Retina (tissue), 1 donor: ENCODE data around the gene C15orf39.

Experiments
- DNase-seq: peaks from one replicate; pipeline ENCODE4 v3.0.0-alpha.2; 2016

The C15orf39 gene

DNA sequence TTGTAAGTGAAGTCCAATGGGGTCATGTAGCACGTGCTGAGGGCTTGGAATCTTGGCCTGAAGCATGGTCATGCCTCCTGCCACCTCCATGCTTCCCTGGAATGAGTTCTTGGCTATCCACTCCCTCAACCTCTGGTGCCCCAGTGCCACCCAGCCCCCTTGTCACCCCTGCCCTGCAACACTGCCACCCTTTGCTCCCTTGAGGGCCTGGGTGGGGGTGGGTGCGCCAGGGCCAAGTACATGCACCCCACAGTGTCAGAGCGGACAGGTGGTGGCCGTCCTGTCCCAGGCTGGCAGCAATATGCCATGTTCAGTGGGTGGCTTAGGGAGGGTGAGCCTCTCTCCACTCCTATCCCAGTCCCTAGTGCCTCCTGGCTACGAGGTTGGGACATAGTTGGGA lies 27.6 kb upstream of the C15orf39 start:
- no peak for DNase-seq

DNA sequence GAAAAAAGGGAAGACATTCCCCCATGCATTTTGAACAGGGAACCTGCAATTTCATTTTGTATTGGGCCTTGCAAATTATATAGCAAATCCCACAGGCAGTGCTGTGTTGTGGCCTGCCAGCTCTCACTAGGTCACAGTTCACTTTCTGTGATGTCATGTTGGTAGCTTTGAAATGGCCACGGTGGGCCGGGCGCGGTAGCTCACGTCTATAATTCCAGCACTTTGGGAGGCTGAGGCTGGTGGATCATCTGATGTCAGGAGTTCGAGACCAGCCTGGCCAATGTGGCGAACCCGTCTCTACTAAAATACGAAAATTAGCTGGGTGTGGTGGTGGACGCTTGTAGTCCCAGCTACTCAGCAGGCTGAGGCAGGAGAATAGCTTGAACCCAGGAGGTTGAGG lies 27.0 kb upstream of the C15orf39 start:
- no peak for DNase-seq

DNA sequence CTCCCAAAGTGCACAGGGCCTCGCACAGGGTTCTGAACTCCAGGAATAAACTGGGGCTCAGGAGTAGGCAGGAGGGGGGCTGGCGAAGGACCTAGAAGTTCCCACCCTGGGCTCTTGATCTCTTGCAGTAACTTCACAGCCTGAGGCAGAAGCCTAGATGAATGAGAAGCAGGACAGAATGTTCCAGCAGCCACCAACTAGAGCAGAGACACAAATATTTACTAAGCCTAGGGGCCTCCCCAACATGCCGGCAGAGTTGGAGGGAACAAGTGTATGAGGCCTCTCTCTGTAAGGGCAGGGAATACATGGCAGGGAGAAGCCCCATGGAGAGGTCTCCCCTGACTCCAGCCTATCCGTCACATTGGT lies 25.3 kb upstream of the C15orf39 start:
- no peak for DNase-seq

DNA sequence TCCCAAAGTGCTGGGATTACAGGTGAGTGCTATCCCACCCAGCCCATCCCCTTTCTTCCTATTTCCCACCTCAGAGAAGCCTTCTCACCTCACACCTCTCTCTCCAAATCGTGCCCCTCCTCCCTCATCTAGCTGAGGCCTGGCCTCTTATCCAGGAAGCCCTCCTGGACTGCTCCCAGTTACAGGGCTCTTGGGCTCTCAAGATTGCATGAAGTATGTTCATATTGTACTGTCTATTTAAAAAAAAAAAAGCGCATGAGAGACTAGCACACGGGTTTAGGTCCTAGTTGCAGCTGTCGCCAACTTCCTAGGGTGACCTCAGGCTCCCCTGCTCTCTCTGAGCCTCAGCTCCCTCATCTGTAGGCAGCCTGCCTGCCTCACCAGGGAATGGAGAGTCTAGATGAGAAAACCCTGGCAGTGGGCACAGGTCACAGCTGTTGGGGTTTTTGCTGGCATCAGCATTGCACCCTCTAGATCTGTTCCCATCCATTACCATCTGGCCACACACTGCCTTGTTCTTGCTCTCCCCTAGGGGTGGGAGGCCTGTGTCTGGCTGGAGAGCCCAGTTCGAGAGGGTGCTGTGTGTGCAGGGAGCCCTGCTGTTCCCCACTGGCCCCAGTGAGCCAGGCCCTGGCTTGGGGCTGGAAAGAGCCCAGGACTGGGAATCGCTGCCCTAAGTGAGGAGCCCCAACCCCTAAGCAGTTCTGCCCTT lies 24.2 kb upstream of the C15orf39 start:
- peak; percentile 22 for DNase-seq

DNA sequence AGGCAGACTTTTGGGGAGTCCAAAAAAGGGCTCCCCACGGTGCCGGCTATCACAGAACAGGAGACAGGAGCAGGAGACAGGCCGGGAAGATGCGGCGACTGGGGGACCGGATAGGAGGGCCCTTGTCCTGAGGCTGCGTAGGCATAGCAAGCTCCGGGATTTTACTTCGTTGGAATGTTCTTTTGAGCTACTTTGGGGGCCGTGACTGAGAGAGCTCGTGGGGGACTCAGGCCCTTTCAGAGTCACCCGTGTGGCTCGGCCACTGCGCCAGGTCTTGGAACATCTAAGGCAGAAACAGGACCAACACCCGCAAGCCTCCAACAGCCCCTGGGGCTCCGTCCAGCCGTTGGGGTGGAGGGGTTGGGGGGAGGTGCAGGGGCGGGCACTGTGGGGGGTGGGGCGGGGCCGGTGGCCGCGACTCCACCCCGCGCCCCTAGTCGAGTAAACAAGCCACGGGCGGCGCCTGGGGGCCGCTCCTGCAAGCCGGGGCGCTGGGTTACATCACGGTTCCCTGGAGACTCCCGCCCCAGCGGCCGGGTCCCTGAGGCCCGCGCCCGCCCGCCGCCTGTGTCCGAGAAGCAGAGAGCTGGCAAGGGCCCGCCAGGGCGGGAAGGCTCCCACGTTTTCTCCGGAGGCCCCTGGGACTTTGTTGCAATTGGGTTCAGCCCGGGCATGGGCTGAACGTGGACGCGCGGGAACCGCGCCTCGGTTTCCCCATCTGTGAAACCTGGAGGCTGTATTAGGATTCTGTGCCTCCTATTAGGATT lies 23.3 kb upstream of the C15orf39 start:
- peak; percentile 70 for DNase-seq

DNA sequence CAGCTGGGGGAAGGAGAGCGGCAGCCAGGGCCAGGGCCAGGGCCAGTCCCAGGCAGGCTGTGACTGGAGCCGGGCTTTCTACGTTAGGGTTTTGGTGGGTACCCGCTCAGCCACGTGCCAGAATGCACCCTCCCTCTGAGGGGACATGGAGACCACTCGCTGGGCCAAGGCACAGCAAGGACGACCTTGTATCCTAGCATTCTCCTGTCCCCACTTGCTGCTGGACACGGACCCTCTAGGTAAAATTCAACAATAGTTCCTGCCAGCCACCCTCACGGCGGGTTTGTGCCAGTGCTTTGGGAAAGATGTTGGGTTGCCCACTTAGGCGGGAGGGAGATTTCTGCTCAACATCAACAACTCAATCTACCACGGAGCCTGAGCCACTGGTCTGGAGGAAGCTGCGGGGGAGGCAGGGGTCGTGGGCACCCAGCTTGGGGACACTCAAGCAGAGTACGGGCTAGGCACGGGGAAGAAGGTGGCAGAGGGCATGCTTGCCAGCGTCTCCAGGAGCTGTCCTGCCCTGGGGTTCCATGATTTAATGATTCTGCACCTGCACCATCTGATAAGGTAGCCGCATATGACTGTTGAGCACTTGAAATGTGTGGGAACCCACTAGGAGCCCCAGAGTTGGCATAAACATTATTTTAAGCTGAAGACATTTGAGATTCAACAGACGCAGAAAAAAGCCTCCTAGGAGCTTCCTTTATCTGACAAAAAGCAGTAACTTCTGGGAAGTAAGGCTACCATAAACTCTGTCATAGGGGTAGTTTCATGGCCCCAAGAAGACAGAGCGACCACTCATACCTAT lies 22.5 kb upstream of the C15orf39 start:
- no peak for DNase-seq

DNA sequence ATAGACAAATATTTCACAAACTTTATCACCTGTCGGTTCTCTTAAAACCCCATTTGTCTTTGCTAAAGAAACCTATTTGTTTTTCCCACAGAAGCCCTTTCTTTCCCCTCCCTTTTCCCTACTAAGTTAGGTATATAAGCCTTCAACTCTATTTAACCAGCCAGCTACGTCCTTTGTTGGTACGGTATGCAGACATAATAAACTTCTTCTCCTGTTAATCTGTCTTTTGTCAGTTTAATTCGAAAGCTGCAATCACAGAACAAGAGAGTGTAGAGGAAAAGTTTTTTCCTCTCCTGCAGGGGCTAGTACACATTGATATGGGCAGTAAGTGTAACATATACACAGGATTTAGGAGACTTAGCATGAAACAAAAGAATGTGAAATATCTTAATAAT lies 21.9 kb upstream of the C15orf39 start:
- no peak for DNase-seq

DNA sequence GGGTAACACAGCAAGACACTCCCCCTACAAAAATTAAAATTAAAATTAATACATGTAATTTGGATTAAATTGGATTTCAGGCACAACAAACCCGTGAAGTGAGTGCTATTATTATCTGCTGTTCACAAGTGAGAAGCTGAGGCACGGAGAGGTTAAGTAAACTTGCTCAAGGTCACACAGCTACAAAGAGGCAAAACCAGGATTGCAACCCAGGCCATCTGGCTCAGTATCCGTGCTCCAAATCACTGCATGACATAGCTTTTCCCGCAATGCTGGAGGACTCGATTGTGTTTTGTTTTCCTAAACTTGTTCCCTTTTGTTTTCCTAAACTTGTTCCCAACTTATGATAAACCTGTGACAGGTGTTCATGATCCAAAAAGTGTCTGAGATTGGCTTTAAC lies 19.9 kb upstream of the C15orf39 start:
- no peak for DNase-seq

DNA sequence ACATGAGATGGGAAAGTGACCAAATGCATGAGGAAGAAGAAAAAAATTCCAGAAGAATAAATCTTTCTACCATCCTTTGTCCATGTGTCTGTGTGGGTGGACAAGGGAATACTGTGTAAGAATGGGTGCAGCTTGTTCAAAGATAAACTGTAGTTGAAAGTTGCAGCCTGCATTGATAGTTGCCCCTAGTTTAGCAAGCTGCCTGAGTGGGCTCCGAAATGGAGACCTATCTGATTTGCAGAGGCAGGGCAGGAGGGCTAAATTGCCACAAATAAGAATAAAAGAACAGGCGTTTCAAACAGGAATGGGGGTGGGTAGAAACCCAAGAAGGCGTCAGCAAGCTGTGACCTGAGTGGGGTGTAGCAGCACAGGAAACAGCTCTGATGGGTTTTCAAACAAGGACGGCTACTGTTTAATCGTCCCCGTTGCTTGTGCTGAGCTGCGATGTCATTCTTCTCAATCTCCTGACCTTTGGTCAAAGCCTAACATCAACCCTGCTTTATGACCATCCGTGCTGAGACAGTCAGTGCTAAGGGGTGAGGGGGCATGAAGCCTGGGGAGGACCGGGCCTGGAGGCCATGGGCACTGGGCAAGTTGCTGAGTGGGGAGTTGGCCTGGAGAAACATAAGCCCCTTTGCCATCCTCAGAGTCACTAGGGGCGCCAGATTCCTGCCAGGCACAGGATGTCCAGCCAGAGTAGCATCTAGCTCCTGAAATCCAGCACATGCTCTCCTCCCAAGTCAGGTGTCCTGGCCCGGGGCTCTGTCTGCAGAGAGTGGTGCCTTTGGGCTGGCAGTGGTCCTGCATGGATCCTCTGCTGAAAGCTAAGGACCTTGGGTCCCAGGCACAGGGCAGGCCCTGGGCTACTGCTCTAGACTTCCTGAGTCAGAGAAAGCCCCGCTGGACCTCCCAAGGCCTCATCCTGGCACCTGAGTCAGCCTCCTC lies 19.2 kb upstream of the C15orf39 start:
- DNase-seq = no peak

DNA sequence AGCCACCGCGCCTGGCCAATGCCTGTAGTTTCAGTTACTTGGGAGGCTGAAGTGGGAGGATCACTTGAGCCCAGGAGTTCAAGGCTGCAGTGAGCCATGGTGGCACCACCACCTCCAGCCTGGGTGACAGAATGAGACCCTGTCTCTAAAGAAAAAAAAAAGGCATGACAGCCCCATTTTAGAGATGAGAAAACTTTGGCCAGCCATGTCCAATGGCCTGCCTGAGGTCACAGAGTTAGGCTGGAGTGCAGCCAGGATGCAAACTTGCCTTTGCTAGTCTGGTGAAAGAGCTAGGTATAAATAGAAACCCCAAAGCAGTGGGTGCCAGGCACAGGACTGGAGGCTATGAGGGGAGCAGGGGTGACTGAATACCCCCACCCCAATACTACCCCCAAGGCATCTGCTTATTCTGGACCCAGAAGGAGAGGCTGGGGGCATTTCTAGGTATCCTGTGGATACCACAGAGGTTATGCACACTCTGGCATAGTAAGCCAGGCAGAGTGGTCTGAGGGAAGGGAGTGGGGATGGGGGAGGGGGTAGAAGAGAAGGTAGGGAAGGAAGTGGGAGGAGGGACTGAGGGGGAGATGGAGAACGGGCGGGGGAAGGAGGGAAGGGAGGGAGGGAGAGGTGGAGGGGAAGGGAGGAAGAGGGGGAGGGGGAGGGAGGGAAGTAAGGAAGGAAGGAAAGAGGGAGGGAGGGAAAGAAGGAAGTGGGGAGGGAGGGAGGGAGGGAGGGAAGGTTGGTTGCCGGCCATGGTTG lies 16.2 kb upstream of the C15orf39 start:
- DNase-seq = no peak

DNA sequence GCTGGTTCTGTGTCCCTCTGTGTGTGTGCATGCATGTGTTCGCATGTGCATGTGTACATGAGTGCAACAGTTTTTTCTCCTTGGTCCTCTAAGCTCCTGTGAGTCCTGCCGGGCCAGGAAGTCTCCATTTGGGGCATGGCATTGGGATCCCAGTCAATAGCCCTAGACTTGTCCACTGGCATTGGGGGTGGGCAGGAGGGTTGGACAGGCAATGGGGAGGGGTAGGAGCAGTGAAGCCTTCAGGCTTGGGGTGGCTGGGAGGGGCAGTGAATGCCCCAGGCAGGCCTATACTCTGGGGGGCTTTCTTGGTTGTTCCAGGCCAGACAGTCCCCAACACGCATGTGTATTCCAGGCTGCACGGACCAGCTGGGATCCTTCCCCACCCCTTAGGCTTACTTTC lies 15.6 kb upstream of the C15orf39 start:
- no peak for DNase-seq

DNA sequence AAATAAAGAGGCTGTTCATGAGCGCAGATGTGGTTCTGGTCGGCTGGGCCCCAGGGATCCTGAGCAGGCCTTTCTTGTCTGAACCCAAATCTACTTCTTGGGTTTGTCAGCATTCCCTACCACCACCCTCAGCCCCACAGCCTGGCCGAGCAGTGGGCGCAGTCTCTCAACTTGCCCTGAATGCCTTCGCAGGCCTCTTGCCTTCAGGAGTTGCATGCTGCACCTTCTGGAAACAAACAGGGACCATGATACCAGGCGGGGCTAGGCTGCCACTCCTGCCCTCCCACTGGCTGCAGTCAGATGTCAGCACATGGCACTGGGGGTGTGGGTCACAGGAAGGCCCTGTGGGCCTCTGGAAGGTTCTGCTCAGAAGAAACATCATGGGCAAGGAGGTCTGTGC lies 13.2 kb upstream of the C15orf39 start:
- DNase-seq = no peak

DNA sequence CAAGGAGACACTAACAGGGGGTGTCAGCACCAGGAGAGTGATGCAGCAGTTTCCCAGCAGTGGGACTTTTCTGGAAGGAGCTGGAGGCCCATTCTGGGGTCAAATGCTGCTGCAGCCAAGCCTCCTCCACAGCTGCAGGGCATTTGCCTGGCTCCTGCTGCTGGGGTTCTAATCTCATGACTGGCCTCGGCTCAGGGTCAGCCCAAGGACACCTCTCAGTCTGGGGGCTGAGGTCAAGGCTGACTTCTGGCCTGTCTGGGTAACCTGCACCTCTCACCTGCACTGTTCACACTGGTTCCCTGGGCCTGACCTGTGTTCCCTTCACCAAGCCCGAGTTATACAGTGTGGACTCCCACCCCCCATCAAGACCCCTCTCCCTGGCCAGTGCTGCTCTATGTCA lies 10.4 kb upstream of the C15orf39 start:
- no peak for DNase-seq

DNA sequence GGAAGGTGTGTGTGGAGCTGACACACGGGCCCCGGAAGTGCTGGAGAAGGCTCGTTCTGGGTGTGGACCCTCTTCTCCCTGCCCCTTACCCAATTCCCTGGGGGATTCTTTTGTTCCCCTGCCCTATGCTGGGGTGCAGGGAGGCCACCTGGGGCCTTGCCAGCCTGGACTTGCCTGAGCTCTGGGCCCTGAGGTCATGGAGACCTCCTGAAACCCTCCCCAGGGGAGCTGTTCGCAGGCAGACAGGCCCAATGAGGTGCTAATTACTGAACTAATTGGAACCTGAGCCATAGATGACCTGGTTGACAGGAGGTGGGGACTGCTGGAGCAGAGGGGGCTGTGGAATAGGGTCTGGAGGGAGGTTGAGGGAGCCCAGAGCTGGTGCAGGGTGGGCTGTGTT lies 9.4 kb upstream of the C15orf39 start:
- no peak for DNase-seq

DNA sequence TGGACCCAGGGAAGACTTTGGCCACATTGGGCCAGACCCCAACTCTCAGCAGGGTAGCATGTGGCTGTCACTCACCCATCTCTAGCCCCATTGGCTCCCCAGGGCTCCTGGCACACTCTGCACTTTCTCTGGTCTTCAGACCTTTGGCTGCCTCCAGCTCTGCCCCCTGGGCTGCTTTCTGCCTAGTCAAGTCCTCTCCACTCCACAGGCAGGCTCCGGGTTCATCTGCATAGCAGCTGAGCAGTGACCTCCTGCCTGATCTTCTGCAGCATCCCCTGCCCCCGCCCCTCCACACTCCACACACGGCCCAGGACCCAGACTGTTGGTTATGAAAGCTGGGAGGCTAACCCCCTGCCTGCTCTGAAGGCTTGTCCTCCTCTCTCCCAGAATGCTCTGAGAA lies 8.4 kb upstream of the C15orf39 start:
- no peak for DNase-seq

DNA sequence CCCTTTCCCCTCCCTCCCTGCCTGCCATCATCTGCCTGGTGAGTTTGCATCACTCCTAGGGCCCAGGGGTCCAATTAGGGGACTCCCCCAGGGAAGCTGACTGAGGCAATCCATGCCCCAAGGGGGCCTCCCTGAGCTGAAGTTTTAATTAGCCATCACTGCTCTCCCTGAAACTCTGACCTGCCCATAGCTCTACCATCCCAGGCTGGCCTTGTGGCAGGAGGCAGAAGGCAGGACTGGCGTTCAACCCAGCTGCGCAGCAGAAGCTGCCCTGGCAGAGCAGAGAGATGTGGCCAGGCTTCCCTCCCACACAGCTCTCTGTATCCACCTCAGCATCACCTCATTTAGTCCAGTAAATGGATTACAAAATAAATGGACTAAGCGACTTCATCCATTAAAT lies 7.7 kb upstream of the C15orf39 start:
- no peak for DNase-seq

DNA sequence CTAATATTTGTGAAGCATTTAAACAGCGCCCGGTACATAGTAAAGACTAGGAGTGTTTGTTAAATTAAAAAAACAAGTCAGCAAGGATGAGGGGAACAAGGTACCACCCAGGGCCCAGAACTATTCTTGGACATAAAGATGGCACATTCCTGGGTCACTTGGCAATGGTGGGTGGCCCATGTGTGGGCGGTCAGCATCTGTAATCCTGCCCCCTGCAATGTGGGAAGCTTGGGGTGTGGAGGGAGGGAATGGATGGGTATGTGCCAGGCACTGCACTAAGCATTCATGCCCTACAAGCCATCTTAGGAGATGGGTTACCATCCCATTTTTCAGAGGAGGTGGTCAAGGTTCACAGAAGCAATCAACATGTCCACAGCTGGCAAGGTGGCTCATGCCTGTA lies 7.3 kb upstream of the C15orf39 start:
- DNase-seq = no peak

DNA sequence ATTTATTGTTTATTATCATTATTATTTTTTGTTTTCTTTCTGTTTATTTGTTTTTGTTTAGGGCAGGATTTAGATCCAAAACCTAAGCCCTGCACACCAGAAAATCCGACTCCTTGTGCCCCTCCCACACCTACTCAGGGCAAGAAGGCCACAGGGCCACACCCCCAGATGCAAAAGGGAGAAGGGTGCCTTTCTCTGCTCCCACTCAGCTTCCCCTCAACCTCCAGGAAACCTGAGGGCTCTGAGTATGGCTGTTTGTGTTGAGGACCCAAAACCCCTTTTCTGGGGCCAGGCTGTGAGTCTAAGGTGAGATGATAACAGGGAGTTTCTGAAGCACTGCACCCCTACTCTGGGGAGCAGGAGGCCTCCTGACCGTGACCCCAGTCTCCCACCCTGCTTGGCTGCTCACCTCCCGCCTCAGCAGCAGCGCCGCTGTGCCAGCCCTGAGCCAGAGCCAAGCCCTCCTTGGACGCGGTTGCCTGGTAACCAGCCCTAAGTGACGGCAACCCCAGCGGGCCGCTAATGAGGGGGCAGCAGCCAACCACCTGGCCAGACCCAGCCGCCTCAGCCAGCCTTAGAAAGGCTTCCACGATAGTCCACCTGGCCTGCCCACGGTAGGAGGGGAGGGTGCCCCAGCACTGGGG lies 6.4 kb upstream of the C15orf39 start:
- peak; percentile 86 for DNase-seq

DNA sequence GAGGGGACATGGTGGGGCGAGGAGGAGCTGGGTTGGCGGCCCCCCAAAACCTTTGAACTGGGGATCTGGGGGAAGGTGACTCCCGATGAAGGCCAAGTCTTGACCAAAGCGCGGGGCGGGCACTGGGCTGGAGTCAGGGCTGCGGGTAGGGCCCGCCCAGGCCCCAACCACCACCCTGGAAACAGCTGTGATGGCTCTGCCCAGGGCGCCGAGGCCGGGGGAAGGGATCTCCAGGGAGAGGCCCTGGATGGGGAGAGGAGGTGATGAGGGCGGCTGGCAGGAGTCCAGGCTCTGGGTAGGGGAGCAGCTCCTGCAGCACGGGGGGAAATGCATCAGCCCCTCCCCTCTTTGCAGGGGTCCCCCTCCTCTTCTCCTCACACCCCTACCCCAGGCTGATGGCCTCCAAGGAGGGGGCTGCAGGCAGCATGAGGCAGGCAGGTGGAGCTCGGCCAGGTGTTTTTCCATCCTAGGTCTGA lies 5.9 kb upstream of the C15orf39 start:
- no peak for DNase-seq

DNA sequence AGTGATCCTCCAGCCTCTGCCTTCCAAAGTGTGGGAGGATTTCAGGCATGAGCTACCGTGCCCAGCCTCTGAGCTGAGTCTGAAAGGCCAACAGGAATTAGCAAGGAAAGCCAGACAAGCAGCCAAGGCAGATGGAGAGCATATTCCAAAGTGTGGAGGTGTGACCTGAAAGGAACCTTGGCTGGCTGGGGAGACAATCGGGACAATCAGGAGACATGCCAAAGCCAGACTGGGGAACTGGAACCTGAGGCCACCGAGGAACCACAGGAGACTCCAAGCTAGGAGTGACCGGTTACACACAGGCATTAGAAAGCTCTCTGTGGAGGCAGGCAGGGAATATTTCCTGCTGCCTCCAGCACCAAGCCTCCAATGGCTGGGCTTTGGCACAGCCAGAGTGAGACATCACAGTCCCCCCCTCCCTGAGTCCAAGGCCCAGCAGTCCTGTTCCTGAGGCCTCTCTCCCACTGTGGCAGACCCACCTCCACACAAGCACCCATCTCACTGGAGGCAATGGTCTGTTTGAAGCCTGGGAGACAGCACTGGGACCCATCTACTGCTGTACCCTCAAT lies 4.5 kb upstream of the C15orf39 start:
- DNase-seq = no peak
